Parathyroid adenoma (tissue), 2 donors: ENCODE results near the gene ZNF19.
A peak's percentile ranks its signal among the peaks of the same experiment; 100 is the strongest.

ENCODE experiments used
- H2AFZ ChIP-seq: fragments of 300-600 bp; sonication (generic); one replicate; pipeline ENCODE4 v1.7.0; 2017; ENCODE audit warnings: antibody characterized with exemption, mild to moderate bottlenecking
- H3K27ac ChIP-seq: fragments of 300-600 bp; sonication (generic); one replicate; pipeline ENCODE4 v1.7.0; 2017
- H3K27me3 ChIP-seq: fragments of 300-600 bp; sonication (generic); one replicate; pipeline ENCODE4 v1.7.0; 2017; ENCODE audit warnings: low read length; ENCODE audit not compliant: control insufficient read depth, insufficient read depth
- H3K36me3 ChIP-seq: fragments of 300-600 bp; sonication (generic); one replicate; pipeline ENCODE4 v1.7.0; 2017; ENCODE audit warnings: low read length; ENCODE audit not compliant: control insufficient read depth, insufficient read depth
- H3K4me1 ChIP-seq: fragments of 300-600 bp; sonication (generic); one replicate; pipeline ENCODE4 v1.7.0; 2017; ENCODE audit warnings: control low read depth
- H3K4me2 ChIP-seq: fragments of 300-600 bp; sonication (generic); one replicate; pipeline ENCODE4 v1.7.0; 2017; ENCODE audit warnings: low read length
- H3K4me3 ChIP-seq: fragments of 300-600 bp; sonication (generic); one replicate; pipeline ENCODE4 v1.7.0; 2017; ENCODE audit warnings: low read depth, low read length
- H3K79me2 ChIP-seq: fragments of 300-600 bp; sonication (generic); one replicate; pipeline ENCODE4 v1.7.0; 2017; ENCODE audit warnings: control low read depth
- H3K9ac ChIP-seq: fragments of 300-600 bp; sonication (generic); one replicate; pipeline ENCODE4 v1.7.0; 2017; ENCODE audit warnings: mild to moderate bottlenecking
- H3K9me3 ChIP-seq: fragments of 300-600 bp; sonication (generic); one replicate; pipeline ENCODE4 v1.7.0; 2017; ENCODE audit warnings: low read length; ENCODE audit not compliant: control insufficient read depth
- CTCF ChIP-seq: fragments of 300-600 bp; sonication (generic); IDR thresholded peaks from one replicate; pipeline ENCODE4 v1.7.0; 2017; ENCODE audit warnings: antibody characterized with exemption, mild to moderate bottlenecking
- donor health status: primary hyperparathyroidism.

The ZNF19 gene

GRCh38 chr16:71426069-71426879, 62.9 kb downstream of the ZNF19 start:
- H3K9me3 ChIP-seq, result no peaks in the 10 kb centered on the region
- peaks cover 16% of the 10 kb centered on the region for H3K4me1 ChIP-seq
- no peaks in the 10 kb centered on the region for H3K79me2 ChIP-seq
- H3K27ac ChIP-seq, result no peak overlapping the region
- TF ChIP-seq CTCF, result no peak
- no peaks in the 10 kb centered on the region for H3K27me3 ChIP-seq
- H3K9ac ChIP-seq, result no peak overlapping the region
- peak overlapping the region; percentile 5 for H3K4me2 ChIP-seq
- no peaks in the 10 kb centered on the region for H3K36me3 ChIP-seq
- H3K4me3 ChIP-seq, result no peak overlapping the region
- H2AFZ ChIP-seq, result peak overlapping the region; percentile 70

GRCh38 chr16:71425746-71426068, 63.4 kb downstream of the ZNF19 start:
- no peak for TF ChIP-seq CTCF
- peak overlapping the region; percentile 70 for H2AFZ ChIP-seq
- H3K9ac ChIP-seq, result no peak overlapping the region
- H3K36me3 ChIP-seq, result no peaks in the 10 kb centered on the region
- no peak overlapping the region for H3K4me2 ChIP-seq
- H3K4me1 ChIP-seq, result peaks cover 10% of the 10 kb centered on the region
- H3K4me3 ChIP-seq, result no peak overlapping the region
- H3K27ac ChIP-seq, result no peak overlapping the region
- no peaks in the 10 kb centered on the region for H3K79me2 ChIP-seq
- no peaks in the 10 kb centered on the region for H3K9me3 ChIP-seq
- no peaks in the 10 kb centered on the region for H3K27me3 ChIP-seq

GRCh38 chr16:71424626-71425025, 64.5 kb downstream of the ZNF19 start:
- Histone ChIP-seq H3K9ac (no peak overlapping the region), H3K4me3 (no peak overlapping the region), H3K27me3 (no peaks in the 10 kb centered on the region), H3K36me3 (no peaks in the 10 kb centered on the region), H3K79me2 (no peaks in the 10 kb centered on the region), H3K27ac (no peak overlapping the region), H3K4me1 (no peaks in the 10 kb centered on the region), H3K4me2 (no peak overlapping the region), H3K9me3 (no peaks in the 10 kb centered on the region), H2AFZ (no peak overlapping the region)
- TF ChIP-seq CTCF, result no peak

GRCh38 chr16:71423865-71424264, 65.3 kb downstream of the ZNF19 start:
- H2AFZ ChIP-seq, result no peak overlapping the region
- H3K4me3 ChIP-seq, result no peak overlapping the region
- H3K27ac ChIP-seq, result no peak overlapping the region
- no peak overlapping the region for H3K4me2 ChIP-seq
- no peaks in the 10 kb centered on the region for H3K9me3 ChIP-seq
- no peaks in the 10 kb centered on the region for H3K27me3 ChIP-seq
- no peaks in the 10 kb centered on the region for H3K79me2 ChIP-seq
- no peak overlapping the region for H3K9ac ChIP-seq
- no peaks in the 10 kb centered on the region for H3K4me1 ChIP-seq
- no peaks in the 10 kb centered on the region for H3K36me3 ChIP-seq
- TF ChIP-seq CTCF, result no peak
